Prostate gland (tissue), 2 donors: ENCODE data around the gene CACNA1I.

ENCODE experiments used
- CTCF ChIP-seq, 4 experiments: fragments of 200-600 bp in 2 of 4; fragments of 450-650 bp in 2 of 4; sonication (generic) in 2 of 4; IDR thresholded peaks; 1 replicate in 3 of 4; 2 replicates in 1 of 4; pipeline ENCODE4 v1.5.1; 2016 to 2019; ENCODE audit warnings: antibody characterized with exemption in 4 of 4, mild to moderate bottlenecking in 2 of 4, moderate library complexity in 2 of 4
- POLR2A ChIP-seq: fragments of 450-650 bp; IDR thresholded peaks from one replicate; pipeline ENCODE4 v1.6.1; 2016; ENCODE audit warnings: antibody characterized with exemption, mild to moderate bottlenecking
- POLR2AphosphoS5 ChIP-seq: sonication (generic); formaldehyde crosslinking; IDR thresholded peaks from one replicate; pipeline ENCODE4 v1.6.1; 2017; ENCODE audit warnings: antibody characterized with exemption

- TF ChIP-seq POLR2A = no peak
- no peak for TF ChIP-seq CTCF (IDR thresholded peaks at IDR 0.05)
- no peak for TF ChIP-seq POLR2AphosphoS5
These were observed 39.7 kb downstream of the CACNA1I start for GRCh38 chr22:39610246-39610645.
